ENCODE measurements around the gene CELF4.

- TF ChIP-seq CTCF (IDR thresholded peaks at IDR 0.05), result no peak
- no peak for TF ChIP-seq EP300 (IDR thresholded peaks at IDR 0.05)
- no peak for TF ChIP-seq POLR2A (IDR thresholded peaks at IDR 0.05)
- TF ChIP-seq POLR2AphosphoS5 (IDR thresholded peaks at IDR 0.05), result no peak
These were observed 98.5 kb downstream of the CELF4 start for GRCh38 chr18:37467002-37467662.
